H1 (cell line): ENCODE results near the gene SCARB1. TPM values are rescaled to one million over a fixed set of nuclear protein-coding genes. Genes with fewer than 3 reads are reported as not detected.

Experiments
- CTCF ChIA-PET: fragments of 300-600 bp; sonication (Branson Sonifier 250); formaldehyde crosslinking; loops from one replicate; lab custom pipeline; 2021; ENCODE audit not compliant: partially characterized antibody; lab: Charles Lee
- POLR2A ChIA-PET: fragments of 300-600 bp; sonication (Branson Sonifier 250); formaldehyde crosslinking; loops from one replicate; lab custom pipeline; 2021; ENCODE audit warnings: inconsistent platforms; ENCODE audit not compliant: partially characterized antibody; lab: Charles Lee
- DNase-seq, 2 experiments: peaks; one replicate each; pipeline versions ENCODE4 v3.0.0 to v3.0.0-alpha.2; 2010 to 2022; ENCODE audit warnings: low spot score in 2 of 2, low read depth in 1 of 2, mixed read lengths in 1 of 2
- FAIRE-seq: peaks from 2 replicates; lab custom pipeline; 2011; peaks lifted over from hg19 to GRCh38; lab: Jason Lieb, UNC
- H2AFZ ChIP-seq: 2 replicates; pipeline ENCODE4 v1.8.1; 2012; ENCODE audit warnings: low read length, inconsistent platforms
- H2AK5ac ChIP-seq: 2 replicates; pipeline ENCODE4 v1.6.1; 2013; ENCODE audit warnings: low read depth, low read length
- H2BK120ac ChIP-seq: replicated peaks from 2 replicates; pipeline ENCODE3; 2013; ENCODE audit warnings: low read depth, low read length, inconsistent platforms
- H2BK12ac ChIP-seq: 2 replicates; pipeline ENCODE4 v1.6.1; 2013; ENCODE audit warnings: low read depth, low read length
- H2BK15ac ChIP-seq: 2 replicates; pipeline ENCODE4 v1.6.1; 2013; ENCODE audit warnings: low read length
- H2BK20ac ChIP-seq: 2 replicates; pipeline ENCODE4 v1.6.1; 2013; ENCODE audit warnings: low read length
- H2BK5ac ChIP-seq: 2 replicates; pipeline ENCODE4 v1.6.1; 2013; ENCODE audit warnings: low read depth, low read length
- H3K14ac ChIP-seq: 2 replicates; pipeline ENCODE4 v1.6.1; 2013; ENCODE audit warnings: inconsistent platforms; ENCODE audit not compliant: insufficient read length
- H3K18ac ChIP-seq: 2 replicates; pipeline ENCODE4 v1.6.1; 2013; ENCODE audit warnings: low read length; ENCODE audit errors: extremely low read depth
- H3K23ac ChIP-seq: 2 replicates; pipeline ENCODE4 v1.6.1; 2013; ENCODE audit warnings: inconsistent platforms; ENCODE audit not compliant: insufficient read length
- H3K23me2 ChIP-seq: 2 replicates; pipeline ENCODE4 v1.6.1; 2013; ENCODE audit warnings: low read depth, low read length
- H3K27ac ChIP-seq: 2 replicates; pipeline ENCODE4 v1.6.1; 2011; ENCODE audit warnings: low read depth, low read length, inconsistent platforms
- H3K27me3 ChIP-seq, 4 experiments: replicated peaks in 1 of 4; 1 replicate in 1 of 4; 2 replicates in 3 of 4; pipeline versions ENCODE4 v1.6.1 to v1.8.1; 2011 to 2013; ENCODE audit warnings: low read length in 3 of 4, mild to moderate bottlenecking in 3 of 4, inconsistent platforms in 2 of 4, mixed read lengths in 2 of 4, moderate library complexity in 1 of 4; ENCODE audit not compliant: control insufficient read depth in 3 of 4, insufficient read depth in 3 of 4; ENCODE audit errors: extremely low read depth in 1 of 4
- H3K36me3 ChIP-seq, 4 experiments: 2 replicates each; pipeline versions ENCODE4 v1.6.1 to v1.8.1; 2011 to 2013; ENCODE audit warnings: mild to moderate bottlenecking in 4 of 4, low read length in 3 of 4, moderate library complexity in 2 of 4, control low read depth in 1 of 4, inconsistent platforms in 1 of 4; ENCODE audit not compliant: insufficient read depth in 4 of 4, control insufficient read depth in 2 of 4
- H3K4ac ChIP-seq: replicated peaks from 2 replicates; pipeline ENCODE3; 2013; ENCODE audit warnings: low read length, low read depth, mixed read lengths, inconsistent platforms; ENCODE audit not compliant: insufficient read length
- H3K4me1 ChIP-seq, 4 experiments: replicated peaks in 1 of 4; 1 replicate in 1 of 4; 2 replicates in 3 of 4; pipeline versions ENCODE4 v1.6.1 to v1.8.1; 2011 to 2013; ENCODE audit warnings: low read length in 3 of 4, inconsistent platforms in 2 of 4, mixed read lengths in 1 of 4; ENCODE audit not compliant: insufficient read depth in 4 of 4, control insufficient read depth in 3 of 4
- H3K4me2 ChIP-seq, 2 experiments: 2 replicates each; pipeline versions ENCODE4 v1.6.1 to v1.8.1; 2011 to 2013; ENCODE audit warnings: low read depth in 2 of 2, low read length in 2 of 2, control low read depth in 1 of 2, inconsistent platforms in 1 of 2, mild to moderate bottlenecking in 1 of 2; ENCODE audit not compliant: insufficient read depth in 1 of 2
- H3K4me3 ChIP-seq, 4 experiments: fragments of 200-600, 300-600 bp in 1 of 4; sonication (generic), shearing (Covaris generic), sonication (Bioruptor Twin) in 1 of 4; 2 replicates each; pipeline versions ENCODE4 v1.5.1 to v1.8.1; 2011 to 2016; ENCODE audit warnings: low read length in 4 of 4, low read depth in 3 of 4, control low read depth in 2 of 4, inconsistent platforms in 2 of 4, mild to moderate bottlenecking in 2 of 4, mixed read lengths in 1 of 4, moderate library complexity in 1 of 4; ENCODE audit not compliant: insufficient read depth in 2 of 4; ENCODE audit errors: extremely low read depth in 1 of 4
- H3K56ac ChIP-seq: replicated peaks from 2 replicates; pipeline ENCODE3; 2013; ENCODE audit warnings: low read depth, mild to moderate bottlenecking, mixed read lengths, low read length, inconsistent platforms; ENCODE audit not compliant: insufficient read length
- H3K79me1 ChIP-seq: 2 replicates; pipeline ENCODE4 v1.6.1; 2013; ENCODE audit warnings: low read depth, low read length, control low read depth
- H3K79me2 ChIP-seq, 2 experiments: 2 replicates each; pipeline versions ENCODE4 v1.6.1 to v1.8.1; 2012 to 2013; ENCODE audit warnings: low read length in 2 of 2, mild to moderate bottlenecking in 2 of 2, inconsistent platforms in 1 of 2; ENCODE audit not compliant: insufficient read depth in 2 of 2, control insufficient read depth in 1 of 2
- H3K9ac ChIP-seq, 4 experiments: replicated peaks in 1 of 4; 1 replicate in 1 of 4; 2 replicates in 3 of 4; pipeline versions ENCODE4 v1.6.1 to v1.8.1; 2011 to 2013; ENCODE audit warnings: low read depth in 3 of 4, low read length in 3 of 4, control low read depth in 2 of 4, mild to moderate bottlenecking in 2 of 4, moderate library complexity in 2 of 4, inconsistent platforms in 1 of 4; ENCODE audit errors: extremely low read depth in 1 of 4
- H3K9me3 ChIP-seq, 2 experiments: 2 replicates each; pipeline versions ENCODE4 v1.6.1 to v1.8.1; 2012 to 2013; ENCODE audit warnings: mild to moderate bottlenecking in 2 of 2, moderate library complexity in 2 of 2, control low read depth in 1 of 2, inconsistent platforms in 1 of 2, low read depth in 1 of 2, low read length in 1 of 2, mixed read lengths in 1 of 2; ENCODE audit not compliant: insufficient read depth in 2 of 2
- H4K20me1 ChIP-seq, 2 experiments: replicated peaks in 1 of 2; 2 replicates each; pipeline versions ENCODE3 to v1.8.1; 2011 to 2013; ENCODE audit warnings: inconsistent platforms in 2 of 2, low read length in 2 of 2, mild to moderate bottlenecking in 1 of 2; ENCODE audit not compliant: insufficient read depth in 2 of 2, control insufficient read depth in 1 of 2
- H4K5ac ChIP-seq: 2 replicates; pipeline ENCODE4 v1.6.1; 2013; ENCODE audit warnings: low read length, low read depth, mixed read lengths, inconsistent platforms; ENCODE audit not compliant: insufficient read length
- H4K8ac ChIP-seq: 2 replicates; pipeline ENCODE4 v1.8.0; 2013; ENCODE audit warnings: mild to moderate bottlenecking, moderate library complexity, low read length, inconsistent platforms; ENCODE audit not compliant: insufficient read depth; ENCODE audit errors: extremely low read depth
- H4K91ac ChIP-seq: replicated peaks from 2 replicates; pipeline ENCODE3; 2013; ENCODE audit warnings: low read length, mixed read lengths, inconsistent platforms; ENCODE audit not compliant: insufficient read length
- NANOG ChIP-seq: IDR thresholded peaks from 2 replicates; pipeline ENCODE4 v1.6.1; 2011; ENCODE audit warnings: low read length, low read depth, mild to moderate bottlenecking, inconsistent platforms; ENCODE audit not compliant: insufficient read depth, poor library complexity, severe bottlenecking
- POU5F1 ChIP-seq: IDR thresholded peaks from 2 replicates; pipeline ENCODE4 v1.6.1; 2011; ENCODE audit warnings: low read depth, mild to moderate bottlenecking, low read length, moderate library complexity
- RAD21 ChIP-seq, 2 experiments: IDR thresholded peaks in 1 of 2; conservative IDR thresholded peaks in 1 of 2; 2 replicates each; pipeline ENCODE4 v1.6.1; 2011; ENCODE audit warnings: low read depth in 2 of 2, low read length in 2 of 2, improper control_type of control experiment in 1 of 2, inconsistent platforms in 1 of 2, mild to moderate bottlenecking in 1 of 2, moderate library complexity in 1 of 2
- TEAD4 ChIP-seq: IDR thresholded peaks from 2 replicates; pipeline ENCODE4 v1.6.1; 2012; ENCODE audit warnings: low read depth, low read length, inconsistent platforms, mixed read lengths
- WGBS, 2 experiments: shearing (Covaris generic) in 1 of 2; methylation state at CpG; one replicate each; pipeline versions ENCODE4 v1.1.6 to v1.1.7; 2013 to 2015; ENCODE audit warnings: low lambda C conversion rate in 2 of 2, mixed read lengths in 2 of 2, inconsistent platforms in 1 of 2, low coverage in 1 of 2, missing lambda C conversion rate in 1 of 2; ENCODE audit not compliant: insufficient replicate concordance in 2 of 2, insufficient coverage in 1 of 2, insufficient read length in 1 of 2; ENCODE audit errors: extremely low coverage in 1 of 2, missing lambda C conversion rate in 1 of 2; 5-methylcytosine and 5-hydroxymethylcytosine counted together
- polyA plus RNA-seq, 7 experiments: library from polyadenylated mRNA; depleted of rRNA in 3 of 7; stranded (reverse) in 5 of 7; unstranded in 2 of 7; fragments of >200 nt in 5 of 7; fragments of 200-250 nt in 2 of 7; gene quantifications; 1 replicate in 5 of 7; 2 replicates in 1 of 7; 4 replicates in 1 of 7; pipeline versions ENCODE4 v1.2.1 to v1.2.3, GENCODE V29; 2011 to 2013; ENCODE audit warnings: missing spikeins in 2 of 7, mixed read lengths in 2 of 7
- total RNA-seq: library from RNA; stranded (reverse); fragmentation: NEBNext Ultra II Directional; extraction: Animal tissue kit (Norgen Biotek cat#: 25700); gene quantifications from 2 replicates; pipeline ENCODE4 v1.2.1, GENCODE V29; 2021

The SCARB1 gene
- total and polyA plus RNA-seq, 2 of the 8 experiments (the other 6 are each of a cell fraction or from before 2014, with no cell fraction given) = 45.3 to 57.1 TPM

GRCh38 chr12:124853781-124854636, 9.7 kb downstream of the SCARB1 start:
- DNase-seq = no peak
- no peak overlapping the region for H2BK20ac ChIP-seq
- no peak overlapping the region for H3K14ac ChIP-seq
- H3K9me3 ChIP-seq = no peaks in the 10 kb centered on the region
- no peak for FAIRE-seq
- no peak for TF ChIP-seq RAD21 (IDR thresholded peaks at IDR 0.05 in 1 of 2, conservative IDR thresholded peaks at IDR 0.05 in 1 of 2; ENCODE audit: low read depth in 2 of 2, low read length in 2 of 2)
- TF ChIP-seq TEAD4 = no peak
- TF ChIP-seq POU5F1 = no peak
- TF ChIP-seq NANOG = no peak
- TF ChIP-seq, all 59 proteins: peak for 0
- no peak overlapping the region for H2AK5ac ChIP-seq
- H2BK12ac ChIP-seq = no peak overlapping the region
- H3K36me3 ChIP-seq = no peaks in the 10 kb centered on the region; a peak in 1 of 8 replicates
- no peak overlapping the region for H4K5ac ChIP-seq
- H3K4ac ChIP-seq = no peak overlapping the region
- no peak overlapping the region for H2BK120ac ChIP-seq
- peaks cover 19% of the 10 kb centered on the region for H3K79me1 ChIP-seq
- no peak overlapping the region for H2AFZ ChIP-seq
- H3K18ac ChIP-seq = no peak overlapping the region
- no peak overlapping the region for H3K23ac ChIP-seq
- H3K27ac ChIP-seq = no peak overlapping the region
- no peak overlapping the region for H3K9ac ChIP-seq
- no peak overlapping the region for H2BK15ac ChIP-seq
- no peak overlapping the region for H2BK5ac ChIP-seq
- ChIA-PET POLR2A (interaction anchor here (0.9 to 2.8 kb wide), 3 partner anchors 8 to 63 kb away, joined by 3 to 8 read pairs (median 6); no protein-coding TSS in a partner anchor), CTCF (interaction anchor here (0.9 to 2.0 kb wide), 3 partner anchors 11 to 35 kb away, joined by 3 to 10 read pairs (median 3); no protein-coding TSS in a partner anchor)
- no peak overlapping the region for H4K91ac ChIP-seq
- no peak overlapping the region for H3K4me3 ChIP-seq
- H4K20me1 ChIP-seq = peaks cover 0 to 9% of the 10 kb centered on the region in 2 experiments
- H3K4me2 ChIP-seq = no peak overlapping the region
- WGBS, 2 experiments = 90% methylated on average over 24 of the region's 24 CpGs; no CpG with 5 or more reads in 1 of the 2 experiments
- H4K8ac ChIP-seq = no peak overlapping the region
- no peaks in the 10 kb centered on the region for H3K23me2 ChIP-seq
- H3K4me1 ChIP-seq = no peaks in the 10 kb centered on the region; a peak in 1 of 7 replicates
- H3K56ac ChIP-seq = no peak overlapping the region
- no peaks in the 10 kb centered on the region for H3K27me3 ChIP-seq
- peaks cover 0 to 18% of the 10 kb centered on the region in 2 experiments for H3K79me2 ChIP-seq
